H9 (cell line): Measurements from ENCODE around the gene RETN. TPM values are rescaled to one million over a fixed set of nuclear protein-coding genes. Genes with fewer than 3 reads are reported as not detected.

Experiments used
- DNase-seq: peaks from one replicate; pipeline ENCODE4 v3.0.0-alpha.2; 2017
- H2AFZ ChIP-seq: one replicate; pipeline ENCODE4 v1.6.1; 2013; ENCODE audit warnings: mild to moderate bottlenecking, low read length, control low read depth, moderate library complexity
- H2AK5ac ChIP-seq: 2 replicates; pipeline ENCODE4 v1.6.1; 2013; ENCODE audit warnings: low read length, control low read depth, mixed read lengths; ENCODE audit not compliant: insufficient read length
- H2BK120ac ChIP-seq: one replicate; pipeline ENCODE4 v1.6.1; 2013; ENCODE audit warnings: low read depth, mild to moderate bottlenecking, low read length, control low read depth, inconsistent platforms; ENCODE audit not compliant: poor library complexity, severe bottlenecking
- H2BK12ac ChIP-seq: 2 replicates; pipeline ENCODE4 v1.6.1; 2013; ENCODE audit warnings: low read length, control low read depth, mixed read lengths, low read depth; ENCODE audit not compliant: insufficient read length
- H2BK15ac ChIP-seq: 2 replicates; pipeline ENCODE4 v1.6.1; 2013; ENCODE audit warnings: low read depth, low read length, control low read depth
- H2BK20ac ChIP-seq: one replicate; pipeline ENCODE4 v1.6.1; 2013; ENCODE audit warnings: low read depth, mild to moderate bottlenecking, low read length, control low read depth, inconsistent platforms; ENCODE audit not compliant: poor library complexity, severe bottlenecking
- H2BK5ac ChIP-seq: 2 replicates; pipeline ENCODE4 v1.6.1; 2013; ENCODE audit warnings: low read length, control low read depth, mixed read lengths; ENCODE audit not compliant: insufficient read length
- H3K14ac ChIP-seq: 2 replicates; pipeline ENCODE4 v1.6.1; 2013; ENCODE audit warnings: low read length, control low read depth; ENCODE audit not compliant: insufficient read depth
- H3K18ac ChIP-seq: 2 replicates; pipeline ENCODE4 v1.6.1; 2013; ENCODE audit warnings: low read depth, mild to moderate bottlenecking, mixed read lengths, low read length, control low read depth; ENCODE audit not compliant: insufficient read length
- H3K23ac ChIP-seq: 2 replicates; pipeline ENCODE4 v1.6.1; 2013; ENCODE audit warnings: low read length, control low read depth, mixed read lengths, low read depth; ENCODE audit not compliant: insufficient read length
- H3K23me2 ChIP-seq: 2 replicates; pipeline ENCODE4 v1.6.1; 2013; ENCODE audit warnings: low read depth, mild to moderate bottlenecking, mixed read lengths, low read length, control low read depth; ENCODE audit not compliant: insufficient read length, poor library complexity, severe bottlenecking
- H3K27ac ChIP-seq: 2 replicates; pipeline ENCODE4 v1.5.1; 2013; ENCODE audit warnings: low read length, control low read depth, mixed read lengths, low read depth; ENCODE audit not compliant: insufficient read length
- H3K27me3 ChIP-seq: 2 replicates; pipeline ENCODE4 v1.6.1; 2013; ENCODE audit warnings: low read length, control low read depth, inconsistent platforms; ENCODE audit not compliant: insufficient read depth
- H3K4ac ChIP-seq: 2 replicates; pipeline ENCODE4 v1.6.1; 2013; ENCODE audit warnings: low read depth, mild to moderate bottlenecking, control low read depth, inconsistent platforms, low read length, moderate library complexity
- H3K4me1 ChIP-seq: 2 replicates; pipeline ENCODE4 v1.6.1; 2013; ENCODE audit warnings: low read length, control low read depth, inconsistent platforms; ENCODE audit not compliant: insufficient read depth
- H3K4me2 ChIP-seq: 2 replicates; pipeline ENCODE4 v1.6.1; 2013; ENCODE audit warnings: low read length, control low read depth, mixed read lengths; ENCODE audit not compliant: insufficient read length, insufficient read depth
- H3K56ac ChIP-seq: 2 replicates; pipeline ENCODE4 v1.6.1; 2013; ENCODE audit warnings: low read depth, mild to moderate bottlenecking, mixed read lengths, low read length, control low read depth; ENCODE audit not compliant: insufficient read length
- H3K79me1 ChIP-seq: 2 replicates; pipeline ENCODE4 v1.6.1; 2013; ENCODE audit warnings: low read depth, mild to moderate bottlenecking, moderate library complexity, low read length, control low read depth, inconsistent platforms; ENCODE audit not compliant: insufficient read depth, poor library complexity, severe bottlenecking
- H3K79me2 ChIP-seq: 2 replicates; pipeline ENCODE4 v1.6.1; 2013; ENCODE audit warnings: low read length, control low read depth, inconsistent platforms; ENCODE audit not compliant: insufficient read depth
- H3K9ac ChIP-seq: 2 replicates; pipeline ENCODE4 v1.6.1; 2013; ENCODE audit warnings: low read length, control low read depth, mixed read lengths; ENCODE audit not compliant: insufficient read length; ENCODE audit errors: extremely low read depth
- H3K9me3 ChIP-seq: one replicate; pipeline ENCODE4 v1.6.1; 2013; ENCODE audit warnings: low read depth, low read length, inconsistent platforms; ENCODE audit not compliant: control insufficient read depth
- H3T11ph ChIP-seq: one replicate; pipeline ENCODE4 v1.6.1; 2013; ENCODE audit warnings: mild to moderate bottlenecking, low read length, control low read depth, inconsistent platforms
- H4K20me1 ChIP-seq: one replicate; pipeline ENCODE4 v1.6.1; 2013; ENCODE audit not compliant: control insufficient read depth, insufficient read length, insufficient read depth
- H4K5ac ChIP-seq: 2 replicates; pipeline ENCODE4 v1.6.1; 2013; ENCODE audit warnings: low read depth, mild to moderate bottlenecking, mixed read lengths, low read length, control low read depth; ENCODE audit not compliant: insufficient read length
- H4K8ac ChIP-seq: replicated peaks from 2 replicates; pipeline ENCODE4 v1.6.1; 2013; ENCODE audit warnings: low read length, control low read depth, mixed read lengths, low read depth; ENCODE audit not compliant: insufficient read length
- H4K91ac ChIP-seq: 2 replicates; pipeline ENCODE4 v1.6.1; 2013; ENCODE audit warnings: low read depth, mild to moderate bottlenecking, moderate library complexity, mixed read lengths, low read length, control low read depth; ENCODE audit not compliant: insufficient read length
- H3K27ac Mint-ChIP-seq, 3 experiments: 2 replicates in 2 of 3; 3 replicates in 1 of 3; pipeline ENCODE4 v1.8.0; 2020 to 2021; ENCODE audit warnings: mixed read lengths in 3 of 3, mild to moderate bottlenecking in 1 of 3, moderate library complexity in 1 of 3
- H3K27me3 Mint-ChIP-seq: 2 replicates; pipeline ENCODE4 v1.8.0; 2021; ENCODE audit warnings: low read depth, mild to moderate bottlenecking, moderate library complexity, mixed read lengths
- H3K36me3 Mint-ChIP-seq, 3 experiments: 2 replicates in 2 of 3; 3 replicates in 1 of 3; pipeline ENCODE4 v1.8.0; 2020 to 2021; ENCODE audit warnings: low read depth in 3 of 3, mixed read lengths in 3 of 3; ENCODE audit not compliant: insufficient read depth in 1 of 3
- H3K4me1 Mint-ChIP-seq, 2 experiments: 2 replicates each; pipeline ENCODE4 v1.8.0; 2020; ENCODE audit warnings: mixed read lengths in 2 of 2
- H3K4me3 Mint-ChIP-seq, 2 experiments: 2 replicates in 1 of 2; 3 replicates in 1 of 2; pipeline ENCODE4 v1.8.0; 2020 to 2021; ENCODE audit warnings: mild to moderate bottlenecking in 2 of 2, mixed read lengths in 2 of 2, moderate library complexity in 1 of 2
- H3K9me3 Mint-ChIP-seq, 2 experiments: 2 replicates in 1 of 2; 3 replicates in 1 of 2; pipeline ENCODE4 v1.8.0; 2020; ENCODE audit warnings: mild to moderate bottlenecking in 2 of 2, mixed read lengths in 2 of 2, moderate library complexity in 1 of 2
- CTCF ChIP-seq: fragments of 200-600 bp; sonication (generic); conservative IDR thresholded peaks from 3 replicates; pipeline ENCODE4 v1.8.0; 2021; ENCODE audit warnings: antibody characterized with exemption, mild to moderate bottlenecking
- WGBS: extraction: QIAGEN DNeasy Blood & Tissue Kit; methylation state at CpG from one replicate; pipeline ENCODE4 v1.1.7; 2013; ENCODE audit warnings: missing lambda C conversion rate, low lambda C conversion rate, mixed read lengths; ENCODE audit not compliant: insufficient read length; ENCODE audit errors: extremely low coverage; 5-methylcytosine and 5-hydroxymethylcytosine counted together
- total RNA-seq: library from RNA; stranded (reverse); gene quantifications from 2 replicates; pipeline ENCODE4 v1.2.1, GENCODE V29; 2021

Gene RETN
- total RNA-seq, 1 experiment from 2014 or later = not detected

- Mint-ChIP-seq H3K4me3 (peak overlapping the region in 1 of 2 experiments; percentile 48; a peak in 1 of 5 replicates), H3K27ac (0 out of 7 replicates have a peak overlapping the region, but pooled peaks of 1 of the 3 experiments have one; percentile 35), H3K36me3 (peaks cover 28 to 51% (median 48%) of the 10 kb centered on the region in 3 experiments), H3K27me3 (no peaks in the 10 kb centered on the region), H3K9me3 (no peaks in the 10 kb centered on the region), H3K4me1 (no peaks in the 10 kb centered on the region)
- no peak overlapping the region for H4K8ac ChIP-seq
- H2BK5ac ChIP-seq = no peak overlapping the region
- H3K4ac ChIP-seq = no peak overlapping the region
- H4K91ac ChIP-seq = no peak overlapping the region
- DNase-seq = no peak
- H3K23me2 ChIP-seq = no peaks in the 10 kb centered on the region
- H3K9ac ChIP-seq = no peak overlapping the region
- H3K79me2 ChIP-seq = no peaks in the 10 kb centered on the region
- peaks cover 2% of the 10 kb centered on the region; the same call in 1 of the 2 replicates for H3K27me3 ChIP-seq
- no peak overlapping the region for H3K18ac ChIP-seq
- H3K79me1 ChIP-seq = no peaks in the 10 kb centered on the region
- no peak overlapping the region for H4K5ac ChIP-seq
- TF ChIP-seq CTCF = no peak
- no peak overlapping the region for H3T11ph ChIP-seq
- no peak overlapping the region for H3K56ac ChIP-seq
- no peak overlapping the region for H3K14ac ChIP-seq
- no peak overlapping the region for H2AK5ac ChIP-seq
- no peak overlapping the region for H2AFZ ChIP-seq
- H3K4me1 ChIP-seq = no peaks in the 10 kb centered on the region
- no peak overlapping the region for H3K23ac ChIP-seq
- H3K27ac ChIP-seq = no peak overlapping the region
- H3K9me3 ChIP-seq = no peaks in the 10 kb centered on the region
- no CpG with 5 or more reads among the region's 48 CpGs for WGBS
- H2BK15ac ChIP-seq = no peak overlapping the region
- H2BK12ac ChIP-seq = no peak overlapping the region
- H2BK120ac ChIP-seq = no peak overlapping the region
- H3K4me2 ChIP-seq = no peak overlapping the region
- H2BK20ac ChIP-seq = no peak overlapping the region
- H4K20me1 ChIP-seq = no peaks in the 10 kb centered on the region
Measured at GRCh38 chr19:7619671-7620441, 49.0 kb upstream of the RETN start.
